Esophagus squamous epithelium (tissue), 4 donors: ENCODE results near the gene BFSP1.

ENCODE experiments used
- CTCF ChIP-seq, 6 experiments: fragments of 450-650 bp in 4 of 6; fragments of 200-600 bp in 2 of 6; sonication (generic) in 2 of 6; IDR thresholded peaks; one replicate each; pipeline ENCODE4 v1.5.1; 2016 to 2019; ENCODE audit warnings: antibody characterized with exemption in 6 of 6, mild to moderate bottlenecking in 4 of 6, moderate library complexity in 4 of 6
- POLR2A ChIP-seq, 4 donors: fragments of 450-650 bp; IDR thresholded peaks; one replicate each; pipeline ENCODE4 v1.6.1; 2017; ENCODE audit warnings: antibody characterized with exemption in 4 of 4, mild to moderate bottlenecking in 4 of 4, moderate library complexity in 3 of 4

- TF ChIP-seq CTCF (IDR thresholded peaks at IDR 0.05) (no peak), POLR2A (IDR thresholded peaks at IDR 0.05) (no peak)
Observed at GRCh38 chr20:17571153-17571527, 40.0 kb upstream of the BFSP1 start.
